Measurements from ENCODE around the gene MTRR.

Gene MTRR

DNA sequence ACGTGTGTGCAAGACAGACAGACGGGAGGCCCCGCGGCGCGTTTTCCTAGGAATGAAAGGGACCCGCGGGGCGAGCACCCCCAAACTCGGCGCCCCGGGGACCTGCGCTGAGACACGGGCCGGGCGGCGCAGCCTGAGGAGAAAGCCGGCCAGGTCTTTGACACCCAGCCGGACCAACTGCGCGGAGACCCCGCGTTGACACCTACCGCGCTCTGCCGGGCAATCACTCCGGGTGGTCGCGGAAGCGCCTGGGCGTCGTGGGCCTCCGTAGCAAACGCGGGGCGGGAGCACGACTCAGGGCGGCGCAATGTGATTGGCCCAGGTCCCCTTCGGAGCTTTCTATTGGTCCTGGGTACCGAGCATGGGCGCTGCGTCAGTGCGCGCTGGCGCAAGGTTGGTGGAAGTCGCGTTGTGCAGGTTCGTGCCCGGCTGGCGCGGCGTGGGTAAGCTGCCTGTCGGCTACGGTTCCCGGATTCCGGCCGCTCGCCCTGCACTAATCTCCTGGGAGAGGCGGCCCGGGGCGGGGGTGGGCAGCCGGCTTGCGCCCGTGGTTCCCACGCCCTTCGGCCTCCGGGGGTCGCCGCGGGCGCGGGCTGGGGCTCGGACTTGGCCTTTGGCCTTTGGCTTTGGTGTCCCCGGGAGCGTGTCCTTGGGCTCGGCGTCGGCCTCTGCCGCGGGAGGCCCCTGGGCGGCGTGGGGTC lies at the start of gene MTRR, which contains the start of gene FASTKD3:
MTRR (plus strand) TSS at position 376 of the 701 bp plus-strand sequence. CDS start 1,647 bp downstream, outside the sequence.
FASTKD3 (minus strand) TSS at position 259 of the 701 bp plus-strand sequence. CDS start 948 bp downstream, outside the sequence.
- DNase-seq (ENCODE audit: low read depth in 2 of 2, low spot score in 1 of 2), result peak; percentile 69 to 80

DNA sequence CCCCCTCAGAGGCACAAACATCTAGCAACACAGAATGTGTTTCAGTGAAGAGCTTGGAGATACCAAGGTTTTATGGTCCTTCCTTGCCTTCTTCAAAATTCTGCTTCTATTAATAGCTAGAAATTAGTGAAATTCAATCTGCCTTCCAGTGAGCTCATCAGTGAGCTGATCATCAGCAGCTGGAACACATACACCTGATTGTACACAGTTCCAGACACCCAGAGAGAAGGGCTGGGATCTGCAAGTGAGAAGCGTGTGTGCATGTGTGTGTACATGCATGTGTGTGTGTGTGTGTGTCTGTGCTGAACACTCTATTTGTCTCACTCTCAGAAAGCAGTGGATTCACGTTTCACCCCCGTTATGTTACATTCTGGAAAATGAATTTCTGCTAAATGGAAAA lies 46.5 kb upstream of the MTRR start:
- no peak for DNase-seq (ENCODE audit: low read depth in 2 of 2, low spot score in 1 of 2)

DNA sequence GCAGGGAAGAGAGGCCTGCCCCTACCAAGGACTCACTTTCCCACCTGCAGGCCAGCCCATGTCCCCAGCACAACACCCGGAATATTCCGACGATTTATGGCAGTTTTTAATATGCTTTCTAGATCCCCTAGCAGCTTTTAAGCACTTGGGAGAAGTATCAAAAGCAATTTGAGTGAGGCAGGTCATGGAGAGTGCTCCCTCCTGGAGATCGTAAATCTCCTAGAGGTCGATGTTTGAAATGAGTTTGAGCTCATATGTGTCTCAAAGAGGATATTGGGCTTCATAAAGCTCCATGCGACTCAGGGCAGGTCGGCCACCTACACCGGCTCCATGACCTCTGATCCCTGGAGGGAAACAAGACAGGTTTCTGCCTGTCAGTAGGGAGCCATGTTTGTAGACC lies 45.4 kb upstream of the MTRR start:
- DNase-seq (ENCODE audit: low read depth in 2 of 2, low spot score in 1 of 2), result no peak

DNA sequence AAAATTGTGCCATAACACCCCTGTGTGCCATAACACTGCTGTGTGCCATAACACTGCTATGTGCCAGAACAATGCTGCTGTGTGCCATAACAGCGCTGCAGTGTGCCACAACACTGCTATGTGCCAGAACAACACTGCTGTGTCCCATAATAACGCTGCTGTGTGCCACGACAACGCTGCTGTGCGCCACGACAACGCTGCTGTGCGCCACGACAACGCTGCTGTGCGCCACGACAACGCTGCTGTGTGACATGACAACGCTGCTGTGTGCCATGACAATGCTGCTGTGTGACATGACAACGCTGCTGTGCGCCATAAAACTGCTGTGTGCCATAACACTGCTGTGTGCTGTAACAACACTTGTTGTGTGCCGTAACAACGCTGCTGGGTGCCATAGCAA lies 44.0 kb upstream of the MTRR start:
- DNase-seq (ENCODE audit: low read depth in 2 of 2, low spot score in 1 of 2), result no peak

DNA sequence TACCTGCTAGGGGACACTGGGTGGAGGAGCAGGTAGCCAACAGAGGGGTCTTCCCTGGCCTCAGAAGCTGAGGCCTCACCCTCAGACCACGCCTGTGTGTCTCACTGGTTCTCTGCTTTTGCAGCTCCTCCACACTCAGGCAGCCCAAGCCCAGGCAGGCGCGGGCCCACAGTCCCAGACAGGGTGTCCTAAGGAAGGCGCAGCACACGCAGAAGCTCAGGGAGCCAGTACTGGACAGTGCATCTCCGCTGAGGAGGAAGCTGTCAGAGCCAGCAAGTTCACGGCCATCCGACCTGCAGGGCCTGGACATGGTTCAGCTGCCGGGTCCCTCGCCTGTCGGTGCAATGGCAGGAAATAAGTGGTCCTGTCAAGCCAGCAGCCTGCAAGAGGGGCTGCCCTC lies 43.3 kb upstream of the MTRR start:
- DNase-seq (ENCODE audit: low read depth in 2 of 2, low spot score in 1 of 2), result no peak

DNA sequence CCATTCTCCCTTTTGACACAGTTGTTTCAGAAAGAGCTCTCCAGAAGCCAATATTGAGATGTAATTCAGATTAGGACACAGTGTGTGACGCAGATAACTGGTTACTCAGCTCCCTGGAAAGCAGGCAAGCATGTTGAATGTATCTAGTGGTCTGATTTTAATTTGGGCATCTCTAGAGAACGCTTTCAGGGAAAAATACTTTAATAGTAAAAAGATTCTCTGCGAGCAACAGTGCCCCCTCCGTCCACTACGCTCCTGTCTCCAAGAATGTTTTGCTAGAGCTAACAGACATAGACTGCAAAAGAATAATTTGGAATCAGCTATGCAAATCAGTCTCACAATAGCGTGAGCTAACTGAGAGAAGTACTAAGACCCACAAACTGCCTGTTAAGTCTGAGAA lies 41.3 kb upstream of the MTRR start:
- no peak for DNase-seq (ENCODE audit: low read depth in 2 of 2, low spot score in 1 of 2)

DNA sequence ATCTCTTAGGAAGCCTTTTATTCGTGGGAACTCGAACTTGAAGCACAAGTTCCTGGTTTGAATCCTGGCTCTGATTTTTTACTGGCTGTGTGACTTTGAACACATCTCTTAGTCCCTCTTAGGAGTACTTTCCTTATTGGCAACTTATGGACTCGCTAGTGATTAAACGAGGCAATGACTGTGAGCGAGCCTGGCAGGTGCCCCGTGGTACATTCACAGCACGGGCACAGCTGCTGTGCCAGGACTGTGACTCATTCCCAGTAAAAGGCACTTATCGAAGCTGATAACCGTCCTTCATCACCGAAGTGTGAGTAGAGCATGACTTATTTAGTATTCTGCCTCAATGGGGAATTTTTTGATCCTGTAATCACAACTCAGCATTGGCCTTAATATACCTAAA lies 40.7 kb upstream of the MTRR start:
- DNase-seq (ENCODE audit: low read depth in 2 of 2, low spot score in 1 of 2), result no peak

DNA sequence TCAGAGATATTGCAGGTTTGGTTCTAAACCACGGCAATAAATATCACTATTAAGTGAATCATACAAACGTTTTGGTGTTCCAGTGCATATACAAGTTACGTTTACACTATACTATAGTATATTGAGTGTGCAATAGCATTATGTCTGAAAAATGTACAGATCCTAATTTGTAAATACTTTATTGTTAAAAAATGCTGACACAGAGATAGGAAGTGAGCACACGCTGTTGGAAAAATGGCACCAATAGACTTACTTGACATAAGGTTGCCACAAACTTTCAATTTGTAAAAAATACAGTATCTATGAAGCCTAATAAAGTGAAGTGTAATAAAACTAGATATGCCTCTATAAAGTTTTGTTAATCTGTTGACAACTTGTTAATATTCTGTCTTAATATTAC lies 34.0 kb upstream of the MTRR start:
- DNase-seq (ENCODE audit: low read depth in 2 of 2, low spot score in 1 of 2), result no peak

DNA sequence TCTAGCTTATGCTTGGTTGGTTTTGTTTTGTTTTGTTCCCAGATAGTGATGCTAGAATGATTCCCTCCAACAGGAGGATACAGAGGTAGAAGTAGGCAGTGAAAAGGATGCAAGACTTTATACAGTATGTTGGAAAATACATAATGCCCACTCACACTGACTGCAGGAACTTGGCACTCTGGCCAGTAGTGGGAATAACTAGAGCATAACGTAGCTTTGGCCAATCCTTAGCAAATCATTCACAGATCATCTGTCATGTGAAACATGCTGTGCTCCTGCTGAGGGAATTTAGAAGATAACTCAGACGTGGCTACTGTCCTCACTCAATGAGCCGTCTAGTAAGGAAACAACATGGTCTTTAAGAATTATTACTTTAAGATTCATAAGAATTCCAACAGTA lies 31.5 kb upstream of the MTRR start:
- no peak for DNase-seq (ENCODE audit: low read depth in 2 of 2, low spot score in 1 of 2)

DNA sequence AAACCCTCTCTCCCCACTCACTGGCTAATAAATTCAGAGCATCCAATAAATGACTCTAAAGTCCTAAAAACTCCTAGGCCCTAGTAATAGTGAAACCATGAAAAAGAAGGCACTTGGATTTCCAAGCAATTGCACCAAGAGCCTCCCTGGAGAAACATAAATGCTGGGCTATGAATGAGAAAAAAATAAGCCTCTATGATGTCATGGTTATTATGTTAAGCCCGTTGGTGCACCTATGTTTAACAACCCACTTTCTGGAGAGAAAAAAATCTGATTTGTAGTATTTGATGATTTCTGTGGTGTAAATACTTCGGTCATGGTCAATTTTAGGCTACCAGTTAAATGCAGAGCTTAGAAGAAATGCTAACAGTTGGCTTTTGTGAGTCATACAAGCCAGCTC lies 26.4 kb upstream of the MTRR start:
- no peak for DNase-seq (ENCODE audit: low read depth in 2 of 2, low spot score in 1 of 2)

DNA sequence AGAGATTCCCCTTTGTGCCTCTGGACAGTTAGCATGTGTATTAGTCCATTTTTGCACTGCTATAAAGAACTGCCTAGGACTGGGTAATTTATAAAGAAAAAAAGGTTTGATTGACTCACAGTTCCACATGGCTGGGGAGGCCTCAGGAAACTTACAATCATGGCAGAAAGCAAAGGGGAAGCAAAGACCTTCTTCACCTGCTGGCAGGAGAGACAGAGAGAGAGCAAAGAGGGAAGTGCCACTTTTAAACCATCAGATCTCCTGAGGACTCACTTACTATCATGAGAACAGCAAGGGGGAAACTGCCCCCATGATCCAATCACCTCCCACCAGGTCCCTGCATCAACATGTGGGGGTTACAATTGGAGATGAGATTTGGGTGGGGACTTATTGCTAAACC lies 24.0 kb upstream of the MTRR start:
- no peak for DNase-seq (ENCODE audit: low read depth in 2 of 2, low spot score in 1 of 2)

DNA sequence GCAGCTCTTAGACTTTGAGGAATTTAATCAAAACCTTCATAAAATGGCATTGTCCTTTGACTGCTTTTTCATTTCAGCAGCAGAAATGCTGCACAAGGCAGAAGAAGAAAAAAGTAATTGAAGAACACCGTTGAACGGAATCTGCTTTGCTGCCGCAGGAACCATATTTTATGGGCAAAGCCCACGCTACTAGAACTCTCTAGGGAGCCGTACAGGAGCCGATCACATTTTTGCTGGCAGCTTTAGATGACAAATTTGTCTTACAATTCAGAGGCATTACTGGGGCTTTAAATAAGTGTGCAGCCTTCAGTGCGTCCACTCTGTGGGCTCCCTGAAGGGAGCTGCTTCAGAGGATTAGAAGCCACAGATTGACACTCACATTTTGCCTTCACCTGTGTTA lies 23.4 kb upstream of the MTRR start:
- no peak for DNase-seq (ENCODE audit: low read depth in 2 of 2, low spot score in 1 of 2)

DNA sequence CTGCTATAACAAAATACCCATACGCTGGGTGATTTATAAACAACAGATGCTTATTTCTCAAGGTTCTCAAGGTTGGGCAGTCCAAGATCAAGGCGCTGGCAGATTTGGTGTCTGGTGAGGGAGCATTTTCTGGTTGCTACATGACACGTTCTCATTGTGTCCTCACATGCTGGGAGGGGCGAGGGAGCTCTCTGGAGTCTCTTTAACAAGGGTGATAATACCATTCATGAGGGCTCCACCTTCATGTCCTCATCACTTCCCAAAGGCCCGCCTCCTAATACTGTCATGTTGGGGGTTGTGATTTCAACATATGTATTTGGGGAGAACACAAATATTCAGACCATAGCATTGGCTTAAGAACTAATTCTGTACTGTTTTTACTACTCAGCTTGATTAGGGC lies 22.6 kb upstream of the MTRR start:
- DNase-seq (ENCODE audit: low read depth in 2 of 2, low spot score in 1 of 2), result no peak

DNA sequence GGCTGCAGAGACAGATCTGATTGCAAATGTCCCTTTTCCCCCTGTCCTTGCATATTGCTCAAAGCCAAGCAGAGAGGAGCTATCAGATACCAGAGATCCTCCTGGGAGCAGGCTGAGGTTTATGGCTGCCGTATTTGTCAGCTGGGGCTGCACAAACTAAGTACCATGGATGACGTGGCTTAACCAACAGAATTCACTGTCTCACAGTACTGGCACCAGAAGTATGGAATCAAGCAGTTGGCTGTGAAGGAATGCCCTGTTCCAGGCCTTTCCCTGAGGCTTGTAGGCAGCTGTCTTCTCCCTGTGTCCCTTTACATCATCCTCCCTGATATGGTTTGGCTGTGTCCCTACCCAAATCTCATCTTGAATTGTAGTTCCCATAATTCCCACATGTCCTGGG lies 20.7 kb upstream of the MTRR start:
- DNase-seq (ENCODE audit: low read depth in 2 of 2, low spot score in 1 of 2), result no peak

DNA sequence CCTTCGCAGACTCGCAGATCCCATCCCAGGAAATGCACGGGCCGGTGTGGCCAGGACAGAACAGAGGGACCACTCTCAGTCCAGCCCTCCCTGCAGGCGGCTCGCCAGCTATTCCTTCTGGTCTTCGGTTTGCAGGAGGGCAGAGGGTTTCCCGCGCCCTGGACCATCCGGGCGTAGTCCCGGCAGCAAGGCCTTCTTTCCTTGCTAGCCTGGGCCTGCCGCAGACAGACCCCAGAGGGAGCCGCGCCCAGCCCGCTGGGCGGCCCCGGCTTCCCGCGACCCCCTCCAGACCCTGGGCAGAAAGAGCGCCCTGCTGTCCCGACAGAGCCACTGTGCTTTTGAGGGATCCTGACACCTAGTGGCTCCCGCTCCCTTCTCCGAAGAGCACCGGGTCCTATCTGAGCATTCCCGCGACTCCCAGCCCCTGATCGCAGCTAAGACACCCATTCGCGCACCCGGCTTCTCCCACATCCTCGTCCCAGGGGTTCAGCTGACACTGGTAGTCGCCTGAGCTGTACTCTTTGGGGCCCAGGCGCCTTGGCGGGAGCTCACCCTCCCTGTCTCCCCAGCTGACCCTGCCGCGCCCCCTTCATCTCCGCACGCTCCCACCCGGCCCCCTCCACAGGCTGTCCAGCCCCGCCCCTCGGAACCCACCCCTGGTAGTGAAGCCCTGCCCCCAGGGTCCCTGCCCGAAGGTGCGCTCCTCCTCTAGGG lies 19.1 kb upstream of the MTRR start:
- no peak for DNase-seq (ENCODE audit: low read depth in 2 of 2, low spot score in 1 of 2)

DNA sequence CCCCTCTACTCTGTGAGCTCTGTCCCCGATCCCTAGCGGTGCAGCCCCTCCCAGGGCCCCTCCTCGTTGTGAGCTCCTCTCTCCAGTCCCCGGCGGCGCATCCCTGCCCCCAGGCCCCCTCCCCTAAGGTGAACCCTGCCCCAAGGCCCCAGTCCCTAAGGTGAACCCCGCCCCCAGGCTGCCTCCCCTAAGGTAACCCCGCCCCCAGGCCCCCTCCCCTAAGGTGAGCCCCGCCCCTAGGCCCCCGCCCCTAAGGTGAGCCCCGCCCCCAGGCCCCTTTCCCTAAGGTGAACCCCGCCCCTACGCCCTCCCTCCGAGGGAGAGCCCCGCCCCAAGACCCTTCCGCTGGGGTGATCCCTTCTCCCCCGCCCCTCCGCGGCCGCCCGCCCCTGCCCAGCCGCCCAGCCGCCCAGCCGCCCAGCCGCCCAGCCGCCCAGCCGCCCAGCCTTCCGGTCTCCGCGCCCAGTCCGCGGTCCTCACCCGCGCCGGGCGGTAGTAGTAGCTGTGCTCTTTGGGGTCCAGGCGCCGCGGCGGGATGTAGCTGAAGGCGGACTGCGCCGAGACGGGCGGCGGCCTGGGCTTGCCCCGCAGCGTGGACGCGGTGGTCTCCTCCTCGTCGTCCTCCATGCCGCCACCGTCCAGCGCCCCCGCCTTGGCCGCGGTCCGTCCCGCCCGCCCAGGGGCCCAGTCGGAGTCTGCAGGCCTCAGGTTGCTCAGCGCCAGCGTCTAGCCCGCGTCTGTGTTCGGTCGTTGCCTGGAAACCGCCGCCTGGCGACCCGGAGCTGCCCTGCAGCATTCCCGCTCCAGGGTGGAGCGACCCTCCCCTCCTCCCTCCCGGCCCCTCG lies 18.3 kb upstream of the MTRR start, which contains the start of gene CFAP90:
CFAP90 (minus strand) TSS at position 739 of the 845 bp plus-strand sequence; CDS start at position 627, 112 bp downstream.
- no peak for DNase-seq (ENCODE audit: low read depth in 2 of 2, low spot score in 1 of 2)

DNA sequence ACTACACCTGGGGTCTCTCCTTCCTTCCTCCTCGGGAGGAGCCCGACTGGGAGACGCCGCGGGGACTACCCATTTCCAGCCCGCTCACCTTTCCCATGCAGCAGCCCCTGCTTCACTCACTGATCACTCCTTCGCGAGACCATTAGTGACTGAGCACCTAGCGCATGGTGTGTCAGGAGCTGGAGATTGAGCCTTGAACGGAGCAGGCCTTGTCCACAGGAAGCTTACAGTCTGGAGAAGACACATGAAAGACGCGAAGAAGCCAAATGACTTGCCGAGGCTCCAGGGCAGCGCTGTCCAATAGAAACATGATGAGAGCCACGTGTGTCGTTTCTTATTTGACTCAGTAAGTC lies 17.7 kb upstream of the MTRR start:
- DNase-seq (ENCODE audit: low read depth in 2 of 2, low spot score in 1 of 2), result no peak

DNA sequence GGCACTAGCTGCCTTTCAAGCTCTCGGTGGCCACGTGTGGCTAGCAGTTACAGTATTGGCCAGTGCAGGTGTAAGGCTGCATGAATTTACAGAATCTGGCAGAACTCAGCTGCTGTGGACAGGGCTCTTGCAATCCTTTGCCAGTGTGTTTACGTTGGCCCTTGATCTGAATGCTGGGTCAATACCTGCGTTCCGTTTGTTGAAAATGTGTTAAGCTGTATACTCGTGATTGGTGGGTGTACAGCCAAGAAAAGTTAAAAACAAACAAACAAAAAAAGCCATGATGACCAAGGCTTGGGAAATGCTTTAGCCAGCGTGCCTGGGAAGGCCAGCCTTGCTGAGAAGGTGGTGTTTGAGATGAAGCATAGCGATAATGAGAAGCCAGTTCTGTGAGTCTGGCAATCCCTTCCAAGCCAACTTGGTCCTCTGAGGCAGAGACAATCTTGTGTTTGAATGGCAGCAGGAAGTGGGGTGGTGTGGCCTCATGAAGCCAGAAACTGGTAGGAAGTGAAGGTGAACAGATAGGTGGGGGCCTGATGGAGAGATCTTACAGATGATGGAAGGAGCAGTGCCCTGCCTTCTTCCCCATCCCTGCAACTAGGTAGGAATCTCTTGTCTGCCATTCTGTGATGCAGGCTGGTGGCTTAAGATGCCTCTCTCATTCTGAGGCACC lies 17.2 kb upstream of the MTRR start:
- DNase-seq (ENCODE audit: low read depth in 2 of 2, low spot score in 1 of 2), result no peak

DNA sequence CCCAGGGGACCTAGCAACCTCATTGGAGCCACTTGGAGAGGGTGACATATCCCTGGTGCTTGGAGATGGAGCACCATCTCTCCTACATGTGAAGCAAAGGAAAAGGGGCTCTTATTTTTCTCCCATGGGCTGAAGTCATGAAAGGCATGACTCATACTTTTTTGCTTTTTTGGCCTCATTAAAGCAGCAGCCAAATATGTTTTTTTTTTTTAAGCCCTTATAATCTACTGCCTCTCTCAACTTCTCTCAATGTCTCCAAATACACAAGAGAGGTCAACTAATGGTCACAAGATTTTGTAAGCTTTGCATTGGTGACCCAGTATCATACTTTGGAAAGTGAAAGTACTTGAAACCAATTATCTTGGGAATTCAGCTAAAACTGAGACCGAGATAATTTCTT lies 16.4 kb upstream of the MTRR start:
- DNase-seq (ENCODE audit: low read depth in 2 of 2, low spot score in 1 of 2), result no peak

DNA sequence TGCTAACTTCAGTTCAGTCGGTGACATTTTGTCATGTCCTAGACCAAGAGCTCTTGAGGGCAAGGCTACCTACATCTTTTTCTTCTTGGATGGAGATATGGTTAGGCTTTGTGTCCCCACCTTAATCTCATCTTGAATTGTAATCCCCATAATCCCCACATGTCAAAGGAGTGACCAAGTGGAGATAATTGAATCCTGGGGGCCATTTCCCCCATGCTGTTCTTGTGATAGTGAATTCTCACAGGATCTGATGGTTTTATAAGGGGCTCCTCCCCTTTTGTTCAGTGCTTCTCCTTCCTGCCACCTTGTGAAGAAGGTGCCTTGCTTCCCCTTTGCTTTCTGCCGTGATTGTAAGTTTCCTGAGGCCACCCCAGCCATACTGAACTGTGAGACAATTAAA lies 16.0 kb upstream of the MTRR start:
- DNase-seq (ENCODE audit: low read depth in 2 of 2, low spot score in 1 of 2), result no peak

DNA sequence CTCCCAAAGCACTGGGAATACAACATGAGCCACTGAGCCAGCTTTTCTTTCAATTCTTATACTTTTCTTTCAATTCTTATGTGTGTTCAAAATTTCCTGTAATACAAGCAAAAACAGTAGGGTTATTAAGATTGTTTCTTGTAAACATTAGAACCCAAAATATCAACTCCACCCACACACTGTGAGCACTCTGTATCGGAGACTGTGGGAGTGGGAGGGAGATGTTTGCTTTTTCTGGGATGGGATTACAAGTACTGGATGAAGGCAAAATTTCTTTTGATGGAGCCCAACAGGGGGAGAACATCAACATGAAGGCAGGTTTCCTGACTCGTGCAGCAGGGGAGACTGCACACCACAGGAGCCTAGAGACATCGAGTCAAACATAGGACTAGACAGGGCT lies 13.3 kb upstream of the MTRR start:
- DNase-seq (ENCODE audit: low read depth in 2 of 2, low spot score in 1 of 2), result no peak
